DND-41 (cell line): Measurements from ENCODE around the gene CARTPT.
A peak's percentile ranks its signal among the peaks of the same experiment; 100 is the strongest.

Experiments
- ATAC-seq: fragments of 200-7000 bp; cut with Tn5 transposase; 3 replicates; pipeline ENCODE4 v1.9.1; 2021; ENCODE audit warnings: low read depth; ENCODE audit not compliant: insufficient read depth
- DNase-seq: peaks from one replicate; pipeline ENCODE4 v3.0.0-alpha.2; 2020
- H2AFZ ChIP-seq: 2 replicates; pipeline ENCODE4 v1.6.0; 2012; ENCODE audit warnings: low read depth, low read length
- H3K27ac ChIP-seq: 2 replicates; pipeline ENCODE4 v1.5.1; 2012; ENCODE audit warnings: low read length, inconsistent platforms
- H3K27me3 ChIP-seq: fragments of 200-600 bp; sonication (generic); 2 replicates; pipeline ENCODE4 v1.6.0; 2012; ENCODE audit warnings: low read length, mild to moderate bottlenecking, inconsistent platforms; ENCODE audit not compliant: insufficient read depth, poor library complexity
- H3K36me3 ChIP-seq: 2 replicates; pipeline ENCODE4 v1.5.1; 2012; ENCODE audit warnings: low read length, inconsistent platforms; ENCODE audit not compliant: insufficient read depth
- H3K4me1 ChIP-seq: 2 replicates; pipeline ENCODE4 v1.5.1; 2012; ENCODE audit warnings: mild to moderate bottlenecking, low read length; ENCODE audit not compliant: insufficient read depth
- H3K4me2 ChIP-seq: 2 replicates; pipeline ENCODE4 v1.6.0; 2012; ENCODE audit warnings: mild to moderate bottlenecking, moderate library complexity, low read length, inconsistent platforms; ENCODE audit not compliant: insufficient read depth
- H3K4me3 ChIP-seq, 2 experiments: fragments of 200-600 bp in 1 of 2; shearing (Covaris generic) in 1 of 2; 2 replicates each; pipeline ENCODE4 v1.5.1; 2012 to 2016; ENCODE audit warnings: inconsistent platforms in 2 of 2, low read length in 2 of 2, mild to moderate bottlenecking in 2 of 2, low read depth in 1 of 2, moderate library complexity in 1 of 2
- H3K79me2 ChIP-seq: 2 replicates; pipeline ENCODE4 v1.6.0; 2012; ENCODE audit warnings: low read length, inconsistent platforms; ENCODE audit not compliant: insufficient read depth
- H3K9ac ChIP-seq: 2 replicates; pipeline ENCODE4 v1.6.0; 2012; ENCODE audit warnings: low read depth, mild to moderate bottlenecking, inconsistent platforms, low read length, moderate library complexity
- H3K9me3 ChIP-seq: 2 replicates; pipeline ENCODE4 v1.5.1; 2012; ENCODE audit warnings: low read length, moderate library complexity, mild to moderate bottlenecking, inconsistent platforms; ENCODE audit not compliant: insufficient read depth, severe bottlenecking
- H4K20me1 ChIP-seq: 2 replicates; pipeline ENCODE4 v1.6.0; 2012; ENCODE audit warnings: low read length; ENCODE audit not compliant: insufficient read depth
- EZH2 ChIP-seq: IDR thresholded peaks from 3 replicates; pipeline ENCODE4 v1.6.1; 2012; ENCODE audit warnings: borderline replicate concordance, low read depth, mild to moderate bottlenecking, moderate library complexity, low read length, inconsistent platforms; ENCODE audit not compliant: severe bottlenecking
- TF ChIP-seq, protein P1 (sequence below): IDR thresholded peaks from 2 replicates; pipeline ENCODE4 v1.5.1; 2012; ENCODE audit warnings: borderline replicate concordance, low read length, moderate library complexity, mild to moderate bottlenecking; ENCODE audit not compliant: poor library complexity, severe bottlenecking; ENCODE audit errors: extremely low read depth

Gene CARTPT

DNA sequence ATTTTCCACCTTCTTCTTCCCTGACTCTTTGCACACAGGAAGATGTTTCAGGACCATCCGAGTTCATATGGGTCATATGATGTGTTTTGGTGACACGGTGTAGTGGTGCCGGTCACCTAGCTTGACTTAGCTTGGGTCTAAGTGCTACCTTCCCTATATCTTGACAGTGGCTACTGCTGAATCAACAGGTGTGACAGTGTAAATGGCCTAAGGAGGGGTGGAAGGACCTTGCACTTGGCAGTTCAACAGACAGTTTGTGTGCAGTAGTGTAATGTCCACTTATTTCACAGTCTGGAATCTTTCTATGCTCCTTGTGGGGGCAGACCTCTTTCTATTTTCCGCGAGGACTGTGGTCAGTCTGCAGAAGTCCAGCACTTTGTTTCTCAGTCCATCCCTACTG, 43.8 kb downstream of the CARTPT start:
- Histone ChIP-seq H3K4me2 (no peak overlapping the region), H2AFZ (no peak overlapping the region), H3K36me3 (no peaks in the 10 kb centered on the region), H3K9ac (no peak overlapping the region), H3K27me3 (no peaks in the 10 kb centered on the region), H3K79me2 (no peaks in the 10 kb centered on the region), H3K27ac (no peak overlapping the region), H4K20me1 (no peaks in the 10 kb centered on the region), H3K4me1 (no peaks in the 10 kb centered on the region), H3K9me3 (no peaks in the 10 kb centered on the region), H3K4me3 (no peak overlapping the region)
- DNase-seq: no peak
- no peak for ATAC-seq
- no peak for TF ChIP-seq EZH2
- TF ChIP-seq, protein P1, sequence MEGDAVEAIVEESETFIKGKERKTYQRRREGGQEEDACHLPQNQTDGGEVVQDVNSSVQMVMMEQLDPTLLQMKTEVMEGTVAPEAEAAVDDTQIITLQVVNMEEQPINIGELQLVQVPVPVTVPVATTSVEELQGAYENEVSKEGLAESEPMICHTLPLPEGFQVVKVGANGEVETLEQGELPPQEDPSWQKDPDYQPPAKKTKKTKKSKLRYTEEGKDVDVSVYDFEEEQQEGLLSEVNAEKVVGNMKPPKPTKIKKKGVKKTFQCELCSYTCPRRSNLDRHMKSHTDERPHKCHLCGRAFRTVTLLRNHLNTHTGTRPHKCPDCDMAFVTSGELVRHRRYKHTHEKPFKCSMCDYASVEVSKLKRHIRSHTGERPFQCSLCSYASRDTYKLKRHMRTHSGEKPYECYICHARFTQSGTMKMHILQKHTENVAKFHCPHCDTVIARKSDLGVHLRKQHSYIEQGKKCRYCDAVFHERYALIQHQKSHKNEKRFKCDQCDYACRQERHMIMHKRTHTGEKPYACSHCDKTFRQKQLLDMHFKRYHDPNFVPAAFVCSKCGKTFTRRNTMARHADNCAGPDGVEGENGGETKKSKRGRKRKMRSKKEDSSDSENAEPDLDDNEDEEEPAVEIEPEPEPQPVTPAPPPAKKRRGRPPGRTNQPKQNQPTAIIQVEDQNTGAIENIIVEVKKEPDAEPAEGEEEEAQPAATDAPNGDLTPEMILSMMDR: no peak

DNA sequence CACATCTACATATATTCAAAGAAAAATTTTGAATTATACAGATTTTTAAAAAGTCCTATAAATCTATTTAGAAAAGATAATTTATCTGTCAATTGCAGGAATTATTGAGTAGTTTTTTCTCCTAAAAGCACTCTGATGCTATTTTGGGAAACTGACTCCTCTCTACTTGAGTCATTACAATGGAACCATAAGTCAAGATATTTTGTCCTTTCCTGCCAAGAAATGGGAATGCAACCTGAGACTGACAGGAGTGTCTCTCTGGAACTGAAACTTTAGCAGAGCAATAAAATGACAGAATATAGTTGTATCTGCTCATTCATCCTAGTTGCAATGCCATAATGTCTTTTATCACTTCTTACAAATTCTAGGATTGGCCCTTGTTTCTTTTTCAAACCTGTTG, 48.6 kb downstream of the CARTPT start:
- Histone ChIP-seq H4K20me1 (no peaks in the 10 kb centered on the region), H2AFZ (no peak overlapping the region), H3K27ac (no peak overlapping the region), H3K27me3 (peaks cover 3% of the 10 kb centered on the region), H3K36me3 (no peaks in the 10 kb centered on the region), H3K4me3 (no peak overlapping the region), H3K4me1 (no peaks in the 10 kb centered on the region), H3K79me2 (no peaks in the 10 kb centered on the region), H3K9me3 (no peaks in the 10 kb centered on the region), H3K9ac (no peak overlapping the region), H3K4me2 (no peak overlapping the region)
- DNase-seq: no peak
- TF ChIP-seq, protein P1: no peak
- TF ChIP-seq EZH2: no peak
- no peak for ATAC-seq

DNA sequence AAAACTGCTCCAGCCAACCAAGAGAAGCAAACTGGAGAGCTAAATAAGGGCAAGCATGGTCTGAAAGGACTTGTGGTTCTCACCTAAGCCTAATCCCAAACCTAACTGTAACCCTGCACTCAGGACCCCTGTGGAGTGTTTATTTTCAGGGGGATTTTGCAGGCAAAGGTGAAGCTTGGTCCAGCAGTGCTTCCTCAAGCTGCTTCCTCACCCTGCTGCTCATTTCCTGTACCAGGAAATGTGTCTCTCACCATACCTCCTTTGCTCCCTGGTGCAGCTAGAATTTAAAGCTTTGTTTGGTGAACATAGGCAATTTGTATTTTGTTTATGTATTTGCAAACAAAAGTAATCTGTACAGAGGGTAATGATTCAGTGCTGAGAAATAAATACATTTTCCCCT, 50.2 kb downstream of the CARTPT start:
- DNase-seq: no peak
- H3K4me3 ChIP-seq: no peak overlapping the region
- no peaks in the 10 kb centered on the region for H4K20me1 ChIP-seq
- H2AFZ ChIP-seq: no peak overlapping the region
- no peaks in the 10 kb centered on the region for H3K4me1 ChIP-seq
- peaks cover 3% of the 10 kb centered on the region for H3K27me3 ChIP-seq
- no peaks in the 10 kb centered on the region for H3K9me3 ChIP-seq
- H3K27ac ChIP-seq: no peak overlapping the region
- TF ChIP-seq, protein P1: no peak
- TF ChIP-seq EZH2: no peak
- no peak overlapping the region for H3K4me2 ChIP-seq
- peak; percentile 65; the same call in 2 of the 3 replicates for ATAC-seq
- no peaks in the 10 kb centered on the region for H3K79me2 ChIP-seq
- H3K36me3 ChIP-seq: no peaks in the 10 kb centered on the region
- no peak overlapping the region for H3K9ac ChIP-seq

DNA sequence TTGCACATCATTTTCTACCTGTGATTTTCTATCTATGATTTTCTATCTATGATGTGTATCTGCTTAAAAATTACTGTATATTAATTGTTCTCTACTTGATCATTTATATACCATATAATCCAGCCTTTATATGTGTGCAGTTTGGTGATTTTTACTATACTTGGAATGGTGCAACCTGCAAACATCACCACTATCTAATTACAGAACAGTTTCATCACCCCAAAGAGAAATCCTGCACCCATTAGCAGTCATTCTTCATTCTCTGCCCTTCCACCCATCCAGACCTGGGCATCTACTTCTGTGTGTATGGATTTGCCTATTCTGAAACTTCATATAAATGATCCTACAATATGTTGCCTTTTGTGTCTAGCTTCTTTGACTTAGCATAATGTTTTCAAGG, 51.3 kb downstream of the CARTPT start:
- Histone ChIP-seq H3K36me3 (no peaks in the 10 kb centered on the region), H3K4me2 (no peak overlapping the region), H4K20me1 (no peaks in the 10 kb centered on the region), H3K4me3 (no peak overlapping the region), H2AFZ (no peak overlapping the region), H3K79me2 (no peaks in the 10 kb centered on the region), H3K9ac (no peak overlapping the region), H3K4me1 (no peaks in the 10 kb centered on the region), H3K27ac (no peak overlapping the region), H3K9me3 (no peaks in the 10 kb centered on the region), H3K27me3 (peaks cover 3% of the 10 kb centered on the region)
- TF ChIP-seq, protein P1: no peak
- no peak for TF ChIP-seq EZH2
- no peak for ATAC-seq
- DNase-seq: no peak
